HepG2 (cell line): ENCODE data around the gene VTI1B. TPM values are rescaled to one million over a fixed set of nuclear protein-coding genes. Genes with fewer than 3 reads are reported as not detected.

Experiments used
- ATAC-seq: fragments of 200-7000 bp; cut with Tn5 transposase; 3 replicates; pipeline ENCODE4 v1.9.1; 2020; ENCODE audit warnings: mild to moderate bottlenecking, moderate library complexity
- BruUV-seq: library from RNA; stranded (reverse); fragments of 400-500 nt; replicated peaks from 2 replicates; lab custom pipeline; 2021; lab: Mats Ljungman, UMichigan
- CTCF ChIA-PET: fragments of 300-600 bp; formaldehyde crosslinking; extraction: SDS; loops from one replicate; lab custom pipeline; 2021; ENCODE audit warnings: low total read pairs, inconsistent platforms, low intra/inter-chr PET ratio; lab: Yijun Ruan, JAX
- POLR2A ChIA-PET: fragments of 350-600 bp; sonication (Branson Sonifier 250); formaldehyde crosslinking; loops from one replicate; lab custom pipeline; 2020; ENCODE audit warnings: antibody characterized with exemption, inconsistent platforms; lab: Yijun Ruan, JAX
- DNase-seq: peaks from one replicate; pipeline ENCODE4 v3.0.0-alpha.2; 2015; ENCODE audit warnings: low spot score
- FAIRE-seq: peaks from 3 replicates; lab custom pipeline; 2011; peaks lifted over from hg19 to GRCh38; lab: Jason Lieb, UNC
- H2AFZ ChIP-seq: one replicate; pipeline ENCODE4 v1.6.1; 2011; ENCODE audit warnings: low read length, inconsistent platforms
- H3K27ac ChIP-seq: fragments of 300-600 bp; 3 replicates; pipeline ENCODE4 v1.8.0; 2011; ENCODE audit warnings: mixed run types, mild to moderate bottlenecking, mixed read lengths, low read length, inconsistent platforms; ENCODE audit not compliant: insufficient read depth; ENCODE audit errors: extremely low read length
- H3K27me3 ChIP-seq, 2 experiments: fragments of 200-600 bp in 1 of 2; 2 replicates in 1 of 2; 3 replicates in 1 of 2; pipeline versions ENCODE4 v1.6.0 to v1.8.0; 2011; ENCODE audit warnings: low read length in 2 of 2, mild to moderate bottlenecking in 2 of 2, moderate library complexity in 2 of 2, inconsistent platforms in 1 of 2; ENCODE audit not compliant: insufficient read depth in 2 of 2, control insufficient read depth in 1 of 2
- H3K36me3 ChIP-seq, 2 experiments: fragments of 200-600 bp in 1 of 2; replicated peaks in 1 of 2; 2 replicates in 1 of 2; 3 replicates in 1 of 2; pipeline versions ENCODE4 v1.5.1 to v1.8.0; 2011; ENCODE audit warnings: low read length in 2 of 2, inconsistent platforms in 1 of 2; ENCODE audit not compliant: insufficient read depth in 2 of 2, control insufficient read depth in 1 of 2
- H3K4me1 ChIP-seq: 2 replicates; pipeline ENCODE4 v1.5.1; 2012; ENCODE audit warnings: low read length, inconsistent platforms; ENCODE audit not compliant: insufficient read depth
- H3K4me2 ChIP-seq: 2 replicates; pipeline ENCODE4 v1.6.0; 2011; ENCODE audit warnings: low read depth, low read length, inconsistent platforms
- H3K4me3 ChIP-seq, 3 experiments: fragments of 200-600 bp in 1 of 3; sonication (generic), shearing (Covaris generic) in 1 of 3; replicated peaks in 1 of 3; 2 replicates each; pipeline ENCODE4 v1.5.1; 2011 to 2016; ENCODE audit warnings: low read length in 3 of 3, inconsistent platforms in 2 of 3, low read depth in 2 of 3, mild to moderate bottlenecking in 2 of 3, control low read depth in 1 of 3, mixed read lengths in 1 of 3; ENCODE audit not compliant: insufficient read depth in 1 of 3
- H3K79me2 ChIP-seq: one replicate; pipeline ENCODE4 v1.6.1; 2011; ENCODE audit warnings: low read length, inconsistent platforms; ENCODE audit not compliant: insufficient read depth
- H3K9ac ChIP-seq: 2 replicates; pipeline ENCODE4 v1.6.0; 2011; ENCODE audit warnings: mild to moderate bottlenecking, low read depth, low read length, inconsistent platforms; ENCODE audit not compliant: insufficient read depth
- H3K9me3 ChIP-seq: 2 replicates; pipeline ENCODE4 v1.5.1; 2012; ENCODE audit warnings: mild to moderate bottlenecking, low read length
- H4K20me1 ChIP-seq: 2 replicates; pipeline ENCODE4 v1.6.0; 2011; ENCODE audit warnings: inconsistent platforms, mild to moderate bottlenecking, low read length, moderate library complexity; ENCODE audit not compliant: insufficient read depth
- CC2D1A ChIP-seq: sonication (generic); formaldehyde crosslinking; IDR thresholded peaks from 2 replicates; pipeline ENCODE4 v1.8.1; 2023; ENCODE audit warnings: mild to moderate bottlenecking, missing genetic modification reagents
- HNRNPH1 ChIP-seq: fragments of 200-400 bp; formaldehyde crosslinking; optimal IDR thresholded peaks from 2 replicates; pipeline ENCODE3; 2017; ENCODE audit warnings: mild to moderate bottlenecking, low read depth, low read length
- KAT2B ChIP-seq: fragments of 150-350 bp; IDR thresholded peaks from 2 replicates; pipeline ENCODE4 v1.6.1; 2014; ENCODE audit warnings: low read depth, low read length, borderline replicate concordance
- MED1 ChIP-seq: sonication (generic); formaldehyde crosslinking; IDR thresholded peaks from 2 replicates; pipeline ENCODE4 v1.4.0; 2020; ENCODE audit warnings: missing genetic modification reagents
- NR2F2 ChIP-seq: IDR thresholded peaks from 2 replicates; pipeline ENCODE4 v1.6.1; 2012; ENCODE audit warnings: low read depth, inconsistent platforms, borderline replicate concordance
- RBAK ChIP-seq: sonication (generic); formaldehyde crosslinking; IDR thresholded peaks from 2 replicates; pipeline ENCODE4 v1.5.1; 2020; ENCODE audit warnings: mild to moderate bottlenecking, missing genetic modification reagents
- RFXANK ChIP-seq: IDR thresholded peaks from 2 replicates; pipeline ENCODE4 v1.6.1; 2016
- ZFP36 ChIP-seq: fragments of 150-350 bp; IDR thresholded peaks from 2 replicates; pipeline ENCODE4 v1.6.1; 2018; ENCODE audit warnings: borderline replicate concordance, low read length, low read depth; ENCODE audit not compliant: partially characterized antibody
- ZMYM3 ChIP-seq: sonication (generic); formaldehyde crosslinking; IDR thresholded peaks from 2 replicates; pipeline ENCODE4 v1.5.1; 2020; ENCODE audit warnings: mild to moderate bottlenecking, missing genetic modification reagents
- ZNF225 ChIP-seq: sonication (generic); formaldehyde crosslinking; IDR thresholded peaks from 2 replicates; pipeline ENCODE4 v1.4.0; 2020; ENCODE audit warnings: mild to moderate bottlenecking, missing genetic modification reagents
- ZNF296 ChIP-seq: sonication (generic); formaldehyde crosslinking; conservative IDR thresholded peaks from 2 replicates; pipeline ENCODE4 v1.5.0; 2020; ENCODE audit warnings: mild to moderate bottlenecking, missing genetic modification reagents
- ZNF589 ChIP-seq: sonication (generic); formaldehyde crosslinking; conservative IDR thresholded peaks from 2 replicates; pipeline ENCODE4 v1.8.0; 2022; ENCODE audit warnings: mild to moderate bottlenecking, moderate library complexity, missing genetic modification reagents
- ZNF792 ChIP-seq: IDR thresholded peaks from 2 replicates; pipeline ENCODE4 v1.6.1; 2016
- ZNF850 ChIP-seq: sonication (generic); formaldehyde crosslinking; conservative IDR thresholded peaks from 2 replicates; pipeline ENCODE4 v1.9.0; 2021; ENCODE audit warnings: mild to moderate bottlenecking, missing genetic modification reagents
- WGBS: methylation state at CpG from one replicate; pipeline ENCODE4 v1.1.6; 2017; ENCODE audit warnings: low lambda C conversion rate; 5-methylcytosine and 5-hydroxymethylcytosine counted together
- in situ Hi-C: cut with HindIII; loops from 2 replicates; pipeline ENCODE4 v1.10.0; 2017; ENCODE audit warnings: low pct_unique_long_range_greater_than_20kb; ENCODE audit not compliant: extremely low pct_ligation_motif_present
- intact Hi-C: fragments of 100-400 bp; cut with micrococcal nuclease; formaldehyde crosslinking; loops from one replicate; pipeline ENCODE4 v1.10.0; 2022; ENCODE audit not compliant: unreplicated experiment
- polyA plus RNA-seq, 8 experiments: library from polyadenylated mRNA; depleted of rRNA in 3 of 8; stranded (reverse) in 7 of 8; unstranded in 1 of 8; fragments of >200 nt; fragmentation: Illumina TruSeq in 4 of 8; extraction: Trizol in 4 of 8; gene quantifications; 2 replicates each; pipeline versions ENCODE4 v1.2.1 to v1.2.3, GENCODE V29; 2011 to 2016; ENCODE audit warnings: low read depth in 4 of 8, missing spikeins in 1 of 8, mixed read lengths in 1 of 8; ENCODE audit not compliant: insufficient read depth in 1 of 8
- total RNA-seq, 5 experiments: library from RNA; depleted of rRNA; stranded (reverse); fragments of >200 nt; fragmentation: Illumina TruSeq; extraction: Trizol; gene quantifications; 2 replicates each; pipeline ENCODE4 v1.2.3, GENCODE V29; 2016; ENCODE audit warnings: low read depth in 1 of 5
- TF ChIP-seq, protein P1 (sequence below): IDR thresholded peaks from 2 replicates; pipeline ENCODE4 v1.6.1; 2016; ENCODE audit warnings: mild to moderate bottlenecking
- TF ChIP-seq, protein P2 (sequence below): sonication (generic); formaldehyde crosslinking; IDR thresholded peaks from 2 replicates; pipeline ENCODE4 v1.8.0; 2022; ENCODE audit warnings: mild to moderate bottlenecking, missing genetic modification reagents
- TF ChIP-seq, protein P3 (sequence below): sonication (generic); formaldehyde crosslinking; IDR thresholded peaks from 2 replicates; pipeline ENCODE4 v1.4.0; 2020; ENCODE audit warnings: missing genetic modification reagents
- TF ChIP-seq, protein P4 (sequence below): IDR thresholded peaks from 2 replicates; pipeline ENCODE4 v1.6.1; 2016; ENCODE audit warnings: low read depth, borderline replicate concordance

Gene VTI1B
- total and polyA plus RNA-seq, 2 of the 13 experiments (the other 11 are each of a cell fraction or from before 2014, with no cell fraction given): 39.0 to 103 TPM

DNA sequence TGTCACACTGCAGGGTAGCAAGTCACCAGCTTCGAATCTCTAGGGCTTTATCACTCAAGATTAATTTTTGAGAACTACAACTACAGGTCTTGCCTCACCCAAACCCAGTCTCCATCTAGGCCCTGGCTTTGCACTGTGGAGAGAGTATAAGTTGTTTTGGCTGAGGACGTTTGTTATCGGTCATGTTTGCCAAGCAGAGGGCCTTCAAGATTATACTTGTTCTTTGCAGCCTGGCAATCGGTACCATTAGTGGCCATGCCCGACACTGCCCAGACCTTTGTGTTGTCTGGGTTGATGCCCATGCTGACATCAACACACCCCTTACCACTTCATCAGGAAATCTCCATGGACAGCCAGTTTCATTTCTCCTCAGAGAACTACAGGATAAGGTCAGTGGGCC lies 29.0 kb downstream of the VTI1B start:
- CTCF ChIA-PET: no interaction called here
- intact Hi-C loops: no loop called here
- BruUV-seq: no TSS peak

More for the DNA sequence above, 29.0 kb downstream of the VTI1B start:
- no peak for DNase-seq
- Histone ChIP-seq H3K36me3 (peaks cover 30 to 60% of the 10 kb centered on the region in 2 experiments), H3K9me3 (no peaks in the 10 kb centered on the region), H3K9ac (no peak overlapping the region), H2AFZ (no peak overlapping the region), H3K4me1 (no peaks in the 10 kb centered on the region), H3K4me3 (no peak overlapping the region), H3K27me3 (no peaks in the 10 kb centered on the region), H4K20me1 (no peaks in the 10 kb centered on the region), H3K4me2 (no peak overlapping the region), H3K27ac (no peak overlapping the region), H3K79me2 (no peaks in the 10 kb centered on the region)
- in situ Hi-C loops: no loop called here
- TF ChIP-seq ZNF225 (CRISPR knock-in tag) (no peak), ZFP36 (no peak), RFXANK (CRISPR knock-in tag) (no peak), NR2F2 (no peak), CC2D1A (CRISPR knock-in tag) (no peak), HNRNPH1 (no peak), ZNF589 (CRISPR knock-in tag) (no peak), MED1 (no peak), ZNF792 (CRISPR knock-in tag) (no peak), RBAK (no peak), ZNF296 (no peak), ZMYM3 (CRISPR knock-in tag) (no peak), ZNF850 (CRISPR knock-in tag) (no peak), KAT2B (no peak)
- TF ChIP-seq, protein P1, sequence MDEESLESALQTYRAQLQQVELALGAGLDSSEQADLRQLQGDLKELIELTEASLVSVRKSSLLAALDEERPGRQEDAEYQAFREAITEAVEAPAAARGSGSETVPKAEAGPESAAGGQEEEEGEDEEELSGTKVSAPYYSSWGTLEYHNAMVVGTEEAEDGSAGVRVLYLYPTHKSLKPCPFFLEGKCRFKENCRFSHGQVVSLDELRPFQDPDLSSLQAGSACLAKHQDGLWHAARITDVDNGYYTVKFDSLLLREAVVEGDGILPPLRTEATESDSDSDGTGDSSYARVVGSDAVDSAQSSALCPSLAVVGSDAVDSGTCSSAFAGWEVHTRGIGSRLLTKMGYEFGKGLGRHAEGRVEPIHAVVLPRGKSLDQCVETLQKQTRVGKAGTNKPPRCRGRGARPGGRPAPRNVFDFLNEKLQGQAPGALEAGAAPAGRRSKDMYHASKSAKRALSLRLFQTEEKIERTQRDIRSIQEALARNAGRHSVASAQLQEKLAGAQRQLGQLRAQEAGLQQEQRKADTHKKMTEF (CRISPR knock-in tag): no peak
- TF ChIP-seq, protein P2, sequence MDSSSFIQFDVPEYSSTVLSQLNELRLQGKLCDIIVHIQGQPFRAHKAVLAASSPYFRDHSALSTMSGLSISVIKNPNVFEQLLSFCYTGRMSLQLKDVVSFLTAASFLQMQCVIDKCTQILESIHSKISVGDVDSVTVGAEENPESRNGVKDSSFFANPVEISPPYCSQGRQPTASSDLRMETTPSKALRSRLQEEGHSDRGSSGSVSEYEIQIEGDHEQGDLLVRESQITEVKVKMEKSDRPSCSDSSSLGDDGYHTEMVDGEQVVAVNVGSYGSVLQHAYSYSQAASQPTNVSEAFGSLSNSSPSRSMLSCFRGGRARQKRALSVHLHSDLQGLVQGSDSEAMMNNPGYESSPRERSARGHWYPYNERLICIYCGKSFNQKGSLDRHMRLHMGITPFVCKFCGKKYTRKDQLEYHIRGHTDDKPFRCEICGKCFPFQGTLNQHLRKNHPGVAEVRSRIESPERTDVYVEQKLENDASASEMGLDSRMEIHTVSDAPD (CRISPR knock-in tag): no peak
- TF ChIP-seq, protein P3, sequence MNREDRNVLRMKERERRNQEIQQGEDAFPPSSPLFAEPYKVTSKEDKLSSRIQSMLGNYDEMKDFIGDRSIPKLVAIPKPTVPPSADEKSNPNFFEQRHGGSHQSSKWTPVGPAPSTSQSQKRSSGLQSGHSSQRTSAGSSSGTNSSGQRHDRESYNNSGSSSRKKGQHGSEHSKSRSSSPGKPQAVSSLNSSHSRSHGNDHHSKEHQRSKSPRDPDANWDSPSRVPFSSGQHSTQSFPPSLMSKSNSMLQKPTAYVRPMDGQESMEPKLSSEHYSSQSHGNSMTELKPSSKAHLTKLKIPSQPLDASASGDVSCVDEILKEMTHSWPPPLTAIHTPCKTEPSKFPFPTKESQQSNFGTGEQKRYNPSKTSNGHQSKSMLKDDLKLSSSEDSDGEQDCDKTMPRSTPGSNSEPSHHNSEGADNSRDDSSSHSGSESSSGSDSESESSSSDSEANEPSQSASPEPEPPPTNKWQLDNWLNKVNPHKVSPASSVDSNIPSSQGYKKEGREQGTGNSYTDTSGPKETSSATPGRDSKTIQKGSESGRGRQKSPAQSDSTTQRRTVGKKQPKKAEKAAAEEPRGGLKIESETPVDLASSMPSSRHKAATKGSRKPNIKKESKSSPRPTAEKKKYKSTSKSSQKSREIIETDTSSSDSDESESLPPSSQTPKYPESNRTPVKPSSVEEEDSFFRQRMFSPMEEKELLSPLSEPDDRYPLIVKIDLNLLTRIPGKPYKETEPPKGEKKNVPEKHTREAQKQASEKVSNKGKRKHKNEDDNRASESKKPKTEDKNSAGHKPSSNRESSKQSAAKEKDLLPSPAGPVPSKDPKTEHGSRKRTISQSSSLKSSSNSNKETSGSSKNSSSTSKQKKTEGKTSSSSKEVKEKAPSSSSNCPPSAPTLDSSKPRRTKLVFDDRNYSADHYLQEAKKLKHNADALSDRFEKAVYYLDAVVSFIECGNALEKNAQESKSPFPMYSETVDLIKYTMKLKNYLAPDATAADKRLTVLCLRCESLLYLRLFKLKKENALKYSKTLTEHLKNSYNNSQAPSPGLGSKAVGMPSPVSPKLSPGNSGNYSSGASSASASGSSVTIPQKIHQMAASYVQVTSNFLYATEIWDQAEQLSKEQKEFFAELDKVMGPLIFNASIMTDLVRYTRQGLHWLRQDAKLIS: no peak
- TF ChIP-seq, protein P4, sequence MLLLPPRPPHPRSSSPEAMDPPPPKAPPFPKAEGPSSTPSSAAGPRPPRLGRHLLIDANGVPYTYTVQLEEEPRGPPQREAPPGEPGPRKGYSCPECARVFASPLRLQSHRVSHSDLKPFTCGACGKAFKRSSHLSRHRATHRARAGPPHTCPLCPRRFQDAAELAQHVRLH: no peak
- POLR2A ChIA-PET: no interaction called here
- ATAC-seq: no peak
- no peak for FAIRE-seq
- WGBS: 96% methylated on average over 5 of the region's 5 CpGs
